Measurements from ENCODE around the gene KCNB1.

The KCNB1 gene

DNA sequence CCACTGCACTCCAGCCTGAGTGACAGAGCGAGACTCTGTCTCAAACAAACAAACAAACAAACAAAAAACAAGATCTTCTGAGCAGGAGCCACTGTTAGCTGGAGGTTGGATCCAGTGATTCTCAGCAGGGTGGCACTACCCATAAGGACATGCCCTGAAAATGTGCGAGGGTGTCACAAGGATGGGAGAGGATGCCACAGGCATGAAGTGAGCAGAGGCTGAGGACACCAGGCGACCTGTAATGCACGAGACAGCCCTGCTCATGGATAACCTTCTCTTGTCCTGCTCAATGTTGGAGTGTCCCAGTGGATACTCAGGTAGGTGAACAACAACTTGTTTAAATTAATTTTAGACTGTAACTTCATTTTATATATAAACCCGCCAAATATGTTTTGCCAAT lies 76.8 kb downstream of the KCNB1 start:
- no peak for DNase-seq

DNA sequence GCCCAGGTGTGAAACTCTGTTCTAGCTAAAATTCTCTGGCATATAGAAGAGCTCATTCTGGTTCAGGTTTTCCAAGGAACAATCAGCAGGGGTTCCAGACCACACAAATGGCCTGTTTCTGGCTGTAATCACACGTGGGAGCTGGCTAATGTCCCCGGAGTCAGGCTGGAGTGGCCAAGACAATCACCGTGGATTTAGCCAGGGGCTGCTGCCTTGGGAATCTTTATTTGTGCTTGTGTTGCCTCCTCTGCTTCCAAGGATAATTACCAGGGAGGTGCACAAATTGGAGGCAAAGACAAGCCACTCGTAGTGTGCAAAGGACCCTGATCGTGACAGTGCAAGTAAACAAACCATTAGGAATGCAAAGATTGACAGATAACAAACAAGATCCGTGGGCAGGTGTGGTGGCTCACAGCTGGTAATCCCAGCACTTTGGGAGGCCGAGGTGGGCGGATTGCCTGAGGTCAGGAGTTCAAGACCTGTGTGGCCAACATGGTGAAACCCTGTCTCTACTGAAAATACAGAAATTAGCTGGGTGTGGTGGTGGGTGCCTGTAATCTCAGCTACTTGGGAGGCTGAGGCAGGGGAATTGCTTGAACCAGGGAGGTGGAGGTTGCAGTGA lies 77.3 kb downstream of the KCNB1 start:
- DNase-seq = no peak

DNA sequence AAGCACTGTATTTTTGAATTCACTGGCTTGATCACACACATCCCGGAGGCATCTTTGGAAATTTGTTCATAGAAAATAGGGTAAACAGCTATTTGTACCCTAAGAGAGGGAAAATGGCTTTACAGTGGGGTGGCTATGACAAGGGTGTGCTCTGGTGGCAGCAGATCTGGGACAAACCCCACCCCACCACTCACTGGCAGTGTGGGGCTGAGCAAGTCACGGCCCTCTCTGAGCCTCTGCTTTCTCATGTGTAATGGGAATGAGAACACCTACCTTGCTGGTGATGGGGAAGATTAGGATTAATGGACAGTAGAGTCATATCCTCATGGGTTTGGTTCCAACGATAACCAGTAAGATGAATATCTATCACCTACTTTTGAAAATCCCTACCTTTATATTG lies 78.0 kb downstream of the KCNB1 start:
- DNase-seq = no peak

DNA sequence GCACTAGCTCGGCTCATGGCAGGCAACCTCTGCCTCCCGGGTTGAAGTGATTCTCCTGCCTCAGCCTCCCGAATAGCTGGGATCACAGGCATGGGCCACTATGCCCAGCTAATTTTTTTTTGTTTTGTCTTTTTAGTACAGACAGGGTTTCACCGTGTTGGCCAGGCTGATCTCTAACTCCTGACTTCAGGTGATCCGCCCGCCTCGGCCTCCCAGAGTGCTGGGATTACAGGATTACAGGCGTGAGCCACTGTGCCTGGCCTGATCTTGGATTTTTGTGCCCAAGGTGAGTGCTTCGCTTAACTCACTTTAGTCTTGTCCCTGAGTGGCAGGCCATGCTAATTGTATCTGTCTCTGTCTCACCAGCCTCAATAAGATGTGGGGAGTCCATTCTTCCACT lies 78.6 kb downstream of the KCNB1 start:
- no peak for DNase-seq

DNA sequence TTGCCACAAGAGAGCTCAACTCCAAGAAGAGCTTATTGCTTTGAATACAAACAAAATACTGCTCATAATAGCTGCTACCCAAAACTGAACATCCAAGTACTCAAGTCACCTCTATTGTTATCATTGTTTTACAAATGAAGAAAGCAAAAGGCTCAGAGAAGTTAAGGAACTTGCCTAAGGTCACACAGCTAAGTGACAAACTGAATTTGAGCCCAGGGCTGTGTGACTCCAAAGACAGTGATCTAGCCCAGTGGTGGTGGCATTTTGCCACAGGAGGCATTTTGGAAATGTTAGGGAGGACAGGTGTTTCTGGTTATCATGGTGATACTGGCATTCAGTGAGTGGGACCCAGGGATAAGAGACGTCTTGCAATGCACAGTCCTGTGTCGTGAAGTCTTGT lies 79.5 kb downstream of the KCNB1 start:
- no peak for DNase-seq

DNA sequence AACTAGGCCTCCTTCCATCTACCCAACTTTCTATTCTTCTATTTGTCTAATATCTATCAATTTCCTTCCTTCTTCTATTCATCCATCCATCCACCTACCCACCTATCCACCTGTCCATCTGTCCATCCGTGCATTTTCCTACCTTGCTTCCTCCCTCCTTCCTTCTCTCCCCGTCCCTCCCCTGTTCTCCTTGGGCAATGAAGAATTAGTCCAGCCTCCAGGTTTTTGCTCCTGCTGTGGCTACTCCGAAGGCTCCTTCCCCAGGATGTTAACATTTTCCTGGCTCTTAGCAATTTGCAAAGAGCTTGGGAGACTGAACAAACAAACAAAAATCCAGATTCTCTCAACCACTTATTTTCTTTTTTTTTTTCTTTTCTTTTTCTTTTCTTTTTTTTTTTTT lies 81.6 kb downstream of the KCNB1 start:
- DNase-seq = no peak

DNA sequence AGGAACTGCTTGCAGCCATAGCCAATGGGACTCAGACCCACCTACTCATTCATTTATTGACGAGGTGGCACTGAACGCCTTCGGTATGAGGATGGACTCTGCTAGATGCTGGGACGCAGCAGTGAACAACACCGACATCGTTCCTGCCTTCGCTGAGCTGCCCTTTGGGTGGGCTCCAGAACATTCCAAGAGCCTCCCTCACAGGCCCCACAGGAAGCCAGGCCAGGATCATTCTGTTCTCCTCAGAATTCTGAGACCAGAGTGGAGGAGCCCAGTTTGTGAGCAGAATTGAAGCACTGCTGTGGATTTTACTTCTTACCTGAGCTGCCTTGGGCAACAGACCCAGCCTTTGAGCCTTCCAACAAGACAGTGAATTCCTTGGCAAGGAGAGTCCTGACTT lies 82.1 kb downstream of the KCNB1 start:
- no peak for DNase-seq

DNA sequence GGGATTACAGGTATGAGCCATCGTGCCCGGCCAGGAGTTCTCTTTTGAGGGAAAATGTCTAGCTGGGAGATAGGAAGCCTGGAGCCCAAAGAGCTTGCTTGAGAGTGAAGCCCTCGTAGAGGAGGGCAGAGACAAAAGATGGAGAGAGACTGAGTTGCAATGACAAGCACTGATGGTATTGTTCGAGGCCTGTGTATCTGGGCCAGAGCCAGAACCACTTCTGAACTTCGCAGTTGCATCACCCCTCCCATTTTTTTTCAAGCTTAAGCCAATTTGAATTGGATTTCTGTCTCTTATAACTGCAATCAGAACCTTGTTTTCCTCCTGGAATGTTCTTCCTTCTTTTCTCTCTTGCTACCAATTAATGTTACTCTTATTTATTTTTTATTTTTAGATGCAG lies 83.1 kb downstream of the KCNB1 start:
- no peak for DNase-seq

DNA sequence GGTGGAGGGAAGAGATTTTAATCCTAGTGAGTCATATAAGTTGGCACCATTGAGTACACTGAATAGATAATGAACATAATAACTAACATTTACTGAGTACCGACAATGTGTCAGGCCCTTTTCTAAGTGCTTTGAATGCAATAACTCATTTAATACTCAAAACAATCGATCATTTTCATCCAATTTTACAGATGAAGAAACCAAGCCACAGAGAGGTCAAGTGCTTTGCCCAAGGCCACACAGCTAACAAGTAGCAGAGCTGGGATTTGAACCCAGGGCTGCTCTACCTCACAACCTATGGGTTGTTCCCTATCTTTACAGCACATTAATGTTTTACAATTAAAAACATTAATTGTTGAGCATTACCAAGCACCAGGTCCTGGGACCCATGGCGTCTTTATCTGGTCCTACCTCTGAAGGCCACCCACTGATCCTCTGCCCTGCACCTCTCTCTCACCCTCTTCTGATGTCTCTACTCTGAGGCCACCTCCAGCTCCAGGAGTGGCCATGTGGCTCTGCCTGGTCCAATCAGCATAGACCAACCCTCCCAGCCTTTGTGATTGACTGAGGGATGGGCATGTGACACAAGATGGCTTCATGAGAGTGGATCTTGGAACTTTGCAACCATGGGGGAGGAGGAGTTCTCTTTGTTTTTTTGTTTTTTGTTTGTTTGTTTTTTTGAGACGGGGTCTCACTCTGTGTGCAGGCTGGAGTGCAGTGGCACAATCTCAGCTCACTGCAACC lies 83.9 kb downstream of the KCNB1 start:
- DNase-seq = no peak

DNA sequence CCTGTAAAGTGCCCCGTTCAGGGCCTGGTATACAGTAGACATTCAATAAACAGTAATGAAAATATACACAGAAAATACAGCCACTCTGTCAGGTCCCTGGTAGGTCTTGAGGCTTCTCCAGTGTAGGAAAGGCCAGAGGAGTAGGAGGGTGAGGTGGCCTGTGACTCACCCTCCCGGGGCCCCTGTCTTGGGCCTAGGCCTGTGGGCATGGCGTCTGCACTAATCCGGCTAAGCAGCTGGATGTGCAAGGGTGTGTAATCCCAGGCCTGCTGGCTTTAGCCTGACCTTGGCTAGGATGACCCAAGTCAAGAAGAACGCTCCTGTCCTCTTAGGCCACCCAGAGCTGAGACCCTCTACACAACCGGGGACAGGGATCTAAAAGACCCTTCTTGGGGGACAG lies 84.9 kb downstream of the KCNB1 start:
- DNase-seq = no peak

DNA sequence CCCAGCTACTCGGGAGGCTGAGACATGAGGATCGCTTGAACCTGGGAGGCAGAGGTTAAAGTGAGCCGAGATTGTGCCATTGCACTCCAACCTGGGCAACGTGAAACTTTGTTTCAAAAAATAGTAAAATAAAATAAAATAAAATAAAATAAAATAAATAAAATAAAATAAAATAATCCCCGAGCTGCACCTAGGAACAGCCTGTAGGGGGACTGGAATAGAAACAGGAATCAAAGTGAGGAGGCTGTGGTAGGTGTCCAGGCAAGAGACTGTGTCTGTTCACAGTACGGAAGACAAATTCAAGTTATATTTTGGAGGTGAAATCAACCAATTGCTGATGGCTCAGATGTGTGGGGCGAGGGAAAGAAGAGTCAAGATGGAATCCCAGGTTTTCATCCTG lies 86.2 kb downstream of the KCNB1 start:
- DNase-seq = no peak

DNA sequence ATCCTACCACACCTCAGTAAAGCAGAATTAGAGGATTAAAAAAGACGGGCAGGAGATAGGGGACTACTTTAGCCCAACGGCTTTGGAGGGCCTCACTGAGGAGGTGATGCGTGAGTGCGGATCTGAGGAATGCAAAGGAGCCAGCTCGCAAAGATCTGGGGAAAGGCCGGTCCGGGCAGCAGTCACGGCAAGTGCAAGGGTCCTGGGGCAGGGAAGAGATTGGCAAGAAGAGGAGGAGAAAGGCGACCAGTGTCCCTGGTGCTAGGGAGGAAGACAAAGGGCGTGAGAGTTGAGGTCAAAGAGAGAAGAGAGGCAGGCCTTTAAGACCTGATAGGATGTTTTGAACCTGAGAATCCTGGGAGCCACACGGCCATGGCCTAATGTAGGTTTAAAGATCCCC lies 86.8 kb downstream of the KCNB1 start:
- DNase-seq = no peak

DNA sequence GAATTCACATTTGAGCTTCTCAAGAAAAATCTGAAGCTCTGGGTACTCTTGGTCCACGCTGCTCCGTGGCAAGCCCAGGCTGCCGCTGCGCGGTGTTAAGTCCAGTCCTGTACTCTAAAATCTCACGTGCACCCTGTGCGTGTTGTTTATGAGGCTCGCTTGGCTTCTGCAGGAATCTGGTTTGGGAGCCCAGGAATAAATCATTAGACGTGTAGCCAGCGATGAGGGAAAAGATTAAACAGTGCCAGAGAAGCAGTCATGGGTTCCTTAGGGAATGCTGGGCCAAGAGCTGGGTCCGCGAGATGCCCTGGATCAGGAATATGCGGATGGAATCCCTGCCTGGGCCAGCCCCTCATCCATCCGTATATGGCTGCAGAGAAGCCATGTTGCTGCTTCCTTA lies 87.3 kb downstream of the KCNB1 start:
- DNase-seq = no peak

DNA sequence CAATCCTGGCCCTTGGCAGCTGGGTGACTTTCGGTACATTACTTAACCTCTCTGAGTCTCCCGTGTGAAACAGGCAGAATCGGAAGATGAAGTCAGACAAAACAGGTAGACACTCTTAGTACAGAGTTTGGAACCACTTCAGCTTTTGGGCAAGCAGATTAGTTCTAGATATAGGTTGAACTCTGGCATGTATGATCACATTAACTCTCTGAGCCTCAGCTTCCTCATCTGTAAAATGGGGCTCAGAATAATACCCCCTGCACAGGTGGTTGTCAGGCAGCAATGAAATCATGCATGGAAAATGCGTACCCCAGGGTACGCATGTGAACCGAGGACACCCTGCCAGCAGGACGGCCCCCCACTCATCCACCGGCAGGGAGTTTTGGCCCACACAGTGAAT lies 87.7 kb downstream of the KCNB1 start:
- no peak for DNase-seq

DNA sequence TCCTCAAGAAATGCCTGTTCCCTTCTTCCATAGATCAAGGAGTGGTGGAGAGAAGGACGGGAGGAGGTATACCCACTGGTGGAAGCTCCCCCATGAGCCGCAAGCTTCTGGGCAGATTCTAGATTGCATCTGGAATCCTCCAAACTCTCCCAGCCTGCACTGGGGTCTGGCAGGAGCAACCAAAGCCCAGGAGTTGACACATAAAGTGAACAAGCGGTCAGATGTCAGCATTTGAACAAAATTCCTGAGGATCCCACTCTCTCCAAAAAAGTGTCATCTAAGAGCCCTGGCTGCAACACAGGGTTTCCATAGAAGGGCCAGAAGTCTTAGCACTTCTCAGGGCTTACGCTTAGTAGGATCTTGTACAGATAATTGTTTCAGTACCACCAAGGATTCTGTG lies 88.2 kb downstream of the KCNB1 start:
- no peak for DNase-seq

DNA sequence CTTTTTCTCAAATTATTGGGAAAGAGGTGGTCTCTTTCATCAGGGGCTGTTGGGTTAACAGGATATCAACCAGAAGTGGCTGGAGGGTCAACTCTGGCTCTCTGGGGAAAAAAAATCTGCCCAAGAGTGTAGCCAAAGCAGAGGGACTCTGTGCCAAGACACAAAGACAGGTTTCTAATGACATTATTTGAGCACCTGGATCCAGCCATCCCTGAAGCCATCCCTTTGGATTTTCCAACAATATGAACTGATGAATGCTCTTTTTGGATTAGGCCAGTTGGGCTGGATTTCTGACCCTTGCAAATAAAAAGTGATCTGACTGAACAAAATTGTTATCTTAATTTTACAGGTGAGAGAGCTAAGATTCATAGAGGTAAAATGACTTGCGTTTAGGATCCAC lies 88.7 kb downstream of the KCNB1 start:
- no peak for DNase-seq

DNA sequence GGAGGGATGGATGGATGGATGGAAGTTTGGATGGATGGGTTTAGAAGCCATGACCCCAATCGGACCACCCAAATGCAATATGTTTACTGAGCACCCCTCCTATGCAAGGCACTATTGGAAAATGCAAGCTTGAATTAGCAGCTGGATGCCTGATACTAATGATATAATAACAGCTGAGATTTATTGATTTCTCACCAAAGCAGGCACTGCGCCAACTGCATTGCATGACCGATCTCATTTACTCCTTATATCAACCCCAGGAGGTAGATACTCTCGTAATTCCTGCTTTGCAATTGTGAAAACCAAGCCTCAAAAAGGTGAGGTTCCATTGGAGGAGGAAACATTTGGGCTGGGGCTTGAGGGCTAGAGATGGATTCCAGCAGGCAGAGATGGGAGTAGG lies 89.7 kb downstream of the KCNB1 start:
- no peak for DNase-seq

DNA sequence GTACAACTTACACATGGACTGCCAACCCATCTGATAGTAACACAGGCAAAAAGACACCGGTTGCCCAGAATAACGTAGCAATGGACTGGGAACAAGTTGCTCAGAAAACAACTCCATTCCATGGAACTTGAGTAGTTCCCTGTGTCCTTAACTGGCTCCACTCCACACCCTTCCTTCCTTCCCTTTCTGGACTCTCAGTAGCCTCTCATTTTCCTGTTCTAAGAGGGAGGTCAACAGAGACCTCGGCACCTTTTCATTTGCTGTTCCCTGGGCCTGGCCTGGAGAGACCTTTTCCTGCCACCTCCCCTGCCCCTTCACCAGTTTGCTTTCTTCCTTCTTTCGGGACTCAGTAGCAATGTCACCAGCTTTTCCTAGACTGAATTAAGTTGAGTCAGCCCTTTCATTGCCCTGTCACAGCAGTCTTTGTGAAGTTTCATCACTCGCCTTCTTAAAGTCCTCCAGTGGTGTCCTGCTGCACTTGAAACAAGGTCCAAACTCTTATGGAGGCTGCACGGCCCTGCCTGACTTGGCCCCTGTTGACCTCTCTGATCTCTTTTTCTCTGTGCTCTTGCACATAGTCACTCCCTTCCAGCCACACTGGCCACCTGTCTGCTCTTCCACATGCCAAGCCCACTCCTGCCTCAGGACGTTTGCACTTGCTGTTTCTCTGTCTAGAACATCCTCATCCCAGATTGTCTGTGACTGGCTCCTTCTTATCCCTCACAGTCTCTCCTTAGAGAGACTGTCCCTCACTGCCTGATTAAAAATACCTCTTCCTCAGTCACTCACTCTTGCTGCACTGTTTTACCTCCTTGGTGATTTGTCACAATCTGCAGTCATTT lies 90.8 kb downstream of the KCNB1 start:
- DNase-seq = no peak

DNA sequence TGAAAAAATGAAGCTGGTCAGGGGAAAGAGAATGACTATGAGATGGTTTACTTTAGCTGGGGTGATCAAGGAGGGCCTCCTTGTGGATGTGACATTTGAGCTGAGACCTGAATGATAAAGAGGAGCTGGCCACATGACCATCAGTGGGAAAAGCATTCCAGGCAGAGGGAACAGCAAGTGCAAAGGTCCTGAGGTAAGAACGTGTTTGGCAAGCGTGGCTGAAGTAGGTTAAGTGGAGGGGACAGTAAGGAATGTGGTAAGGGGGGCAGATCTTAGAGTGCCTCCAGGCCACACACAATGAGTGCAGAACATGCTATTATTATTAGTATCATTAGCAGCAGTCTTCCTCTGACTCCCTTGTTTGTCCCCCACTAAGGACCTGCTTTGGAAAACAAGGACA lies 92.6 kb downstream of the KCNB1 start:
- DNase-seq = no peak

DNA sequence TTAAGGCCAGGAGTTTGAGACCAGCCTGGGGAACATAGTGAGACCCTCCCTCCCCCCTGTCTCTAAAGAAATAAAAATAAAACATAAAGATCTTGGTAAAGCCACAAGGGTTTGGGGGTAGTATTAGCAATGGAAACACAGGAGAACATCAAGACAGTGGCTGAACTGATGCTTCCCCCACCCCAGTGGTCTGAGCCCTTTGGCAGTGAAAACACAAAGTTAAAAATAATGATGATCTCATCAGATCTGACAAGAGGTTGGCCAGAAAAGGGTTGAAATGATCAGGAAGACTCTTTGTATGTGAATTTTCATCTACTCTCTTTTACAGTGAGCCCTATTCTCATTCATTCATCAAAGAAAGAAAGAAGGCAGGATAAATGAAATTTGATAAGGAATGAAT lies 93.7 kb downstream of the KCNB1 start:
- DNase-seq = no peak

DNA sequence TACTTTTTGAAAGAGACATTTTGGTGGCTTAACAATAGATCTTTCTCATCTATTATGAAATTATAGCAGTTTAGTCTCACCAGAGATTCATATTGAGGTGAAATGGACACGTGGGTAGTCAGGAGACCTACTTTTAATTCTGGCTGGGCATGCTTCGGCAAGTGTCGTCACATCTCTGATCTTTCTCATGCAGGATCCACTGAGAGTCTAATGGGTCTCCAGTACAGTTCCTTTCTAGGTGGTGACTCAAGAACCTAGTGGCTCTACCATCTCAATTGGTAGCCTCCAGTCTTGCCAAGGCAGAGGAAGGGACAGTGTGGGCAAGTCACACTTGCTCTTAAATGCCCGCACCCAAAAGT lies 94.9 kb downstream of the KCNB1 start:
- no peak for DNase-seq

DNA sequence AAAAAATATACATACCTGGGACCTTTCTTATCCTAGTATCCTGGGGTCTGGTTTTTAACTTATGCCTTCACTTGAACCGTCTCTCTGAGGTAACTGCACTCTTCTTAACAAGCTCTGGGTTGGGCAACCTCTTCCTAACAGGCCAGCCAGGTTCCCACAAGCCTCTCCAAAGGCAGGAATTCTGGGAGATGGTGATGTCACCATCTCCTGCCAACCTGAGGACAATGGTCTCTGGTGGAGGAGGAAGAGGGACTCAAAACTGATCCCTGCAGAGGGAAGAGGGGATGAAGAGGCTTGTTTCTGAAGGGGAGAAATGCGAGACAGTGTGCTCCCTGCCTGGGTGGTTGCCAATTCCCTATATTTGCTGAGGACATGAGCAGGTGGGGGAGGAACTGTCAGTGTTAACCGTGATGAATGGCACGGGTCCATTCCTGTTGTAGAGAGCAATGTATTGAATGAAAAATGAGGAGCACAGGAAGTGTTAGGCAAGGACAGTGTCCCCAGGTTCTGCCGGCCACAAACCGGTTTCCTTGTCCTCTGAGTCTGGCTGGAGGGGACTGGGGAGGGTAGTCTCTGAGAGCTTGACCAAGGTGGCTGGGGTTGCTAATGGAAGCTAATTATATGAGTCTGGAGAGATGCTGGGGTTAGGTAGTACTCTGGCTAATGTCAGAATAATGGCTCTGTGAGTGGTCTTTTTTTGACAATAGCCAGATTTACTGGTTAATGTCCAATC lies 95.5 kb downstream of the KCNB1 start:
- no peak for DNase-seq

DNA sequence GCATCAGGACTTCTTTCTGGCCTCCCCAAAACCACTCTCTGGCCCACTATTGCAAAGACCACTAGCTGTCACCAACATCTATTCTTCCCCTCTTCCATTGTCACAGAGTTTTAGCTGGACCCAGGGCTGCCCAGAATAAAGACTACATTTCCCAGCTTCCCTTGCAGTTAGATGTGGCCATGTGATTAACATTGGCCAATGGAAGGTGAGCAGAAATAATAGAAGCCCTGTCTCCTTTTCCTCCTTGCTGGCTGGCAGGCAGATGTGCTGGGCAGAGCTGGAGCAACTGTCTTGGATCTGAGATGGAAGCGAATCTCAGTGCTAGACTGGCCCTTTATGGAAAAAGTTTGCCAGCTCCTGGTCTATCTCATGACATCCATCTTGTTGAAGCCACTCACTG lies 97.0 kb downstream of the KCNB1 start:
- DNase-seq = no peak
